Measurements from ENCODE around the gene FRMPD1. TPM values are rescaled to one million over a fixed set of nuclear protein-coding genes. Genes with fewer than 3 reads are reported as not detected.

FRMPD1 gene
- total RNA-seq, 1 donor from 2014 or later = 0.31 TPM

GRCh38 chr9:37609735-37610397 lies 40.9 kb upstream of the FRMPD1 start:
- no peak for TF ChIP-seq CTCF (IDR thresholded peaks at IDR 0.05; ENCODE audit: unreplicated experiment)

GRCh38 chr9:37611014-37611413 lies 39.7 kb upstream of the FRMPD1 start:
- Mint-ChIP-seq H3K27me3 (peaks cover 34% of the 10 kb centered on the region), H3K27ac (no peak overlapping the region), H3K9me3 (ENCODE audit: low read depth) (no peaks in the 10 kb centered on the region), H3K4me1 (ENCODE audit: low read depth) (no peaks in the 10 kb centered on the region), H3K4me3 (ENCODE audit: low read depth) (no peak overlapping the region), H3K36me3 (ENCODE audit: insufficient read depth) (no peaks in the 10 kb centered on the region)
- no peak for TF ChIP-seq CTCF (IDR thresholded peaks at IDR 0.05; ENCODE audit: unreplicated experiment)
- no peak for DNase-seq (ENCODE audit: low spot score, unreplicated experiment)

More at GRCh38 chr9:37609735-37610397, 40.9 kb upstream of the FRMPD1 start:
- Mint-ChIP-seq H3K36me3 (ENCODE audit: insufficient read depth) (no peaks in the 10 kb centered on the region), H3K9me3 (ENCODE audit: low read depth) (no peaks in the 10 kb centered on the region), H3K4me1 (ENCODE audit: low read depth) (no peaks in the 10 kb centered on the region), H3K27ac (no peak overlapping the region), H3K27me3 (peaks cover 36% of the 10 kb centered on the region), H3K4me3 (ENCODE audit: low read depth) (no peak overlapping the region)
- DNase-seq (ENCODE audit: low spot score, unreplicated experiment) = no peak

- DNase-seq (ENCODE audit: low spot score, unreplicated experiment) = no peak
- TF ChIP-seq CTCF (IDR thresholded peaks at IDR 0.05; ENCODE audit: unreplicated experiment) = no peak
- Mint-ChIP-seq H3K4me3 (ENCODE audit: low read depth) (no peak overlapping the region), H3K9me3 (ENCODE audit: low read depth) (no peaks in the 10 kb centered on the region), H3K4me1 (ENCODE audit: low read depth) (no peaks in the 10 kb centered on the region), H3K36me3 (ENCODE audit: insufficient read depth) (no peaks in the 10 kb centered on the region), H3K27me3 (peaks cover 28% of the 10 kb centered on the region), H3K27ac (no peak overlapping the region)
Observed at GRCh38 chr9:37611961-37612360, 38.8 kb upstream of the FRMPD1 start.

GRCh38 chr9:37617161-37617560 lies 33.6 kb upstream of the FRMPD1 start:
- TF ChIP-seq CTCF (IDR thresholded peaks at IDR 0.05; ENCODE audit: unreplicated experiment) = no peak
- Mint-ChIP-seq H3K27ac (no peak overlapping the region), H3K4me1 (ENCODE audit: low read depth) (no peaks in the 10 kb centered on the region), H3K36me3 (ENCODE audit: insufficient read depth) (no peaks in the 10 kb centered on the region), H3K9me3 (ENCODE audit: low read depth) (no peaks in the 10 kb centered on the region), H3K27me3 (peaks cover 18% of the 10 kb centered on the region), H3K4me3 (ENCODE audit: low read depth) (no peak overlapping the region)
- DNase-seq (ENCODE audit: low spot score, unreplicated experiment) = no peak

- Mint-ChIP-seq H3K9me3 (ENCODE audit: low read depth) (no peaks in the 10 kb centered on the region), H3K4me3 (ENCODE audit: low read depth) (no peak overlapping the region), H3K27me3 (peaks cover 18% of the 10 kb centered on the region), H3K27ac (no peak overlapping the region), H3K4me1 (ENCODE audit: low read depth) (no peaks in the 10 kb centered on the region), H3K36me3 (ENCODE audit: insufficient read depth) (no peaks in the 10 kb centered on the region)
- no peak for TF ChIP-seq CTCF (IDR thresholded peaks at IDR 0.05; ENCODE audit: unreplicated experiment)
- DNase-seq (ENCODE audit: low spot score, unreplicated experiment) = no peak
Observed at GRCh38 chr9:37617832-37618231, 32.9 kb upstream of the FRMPD1 start.

All from progenitor cell of endocrine pancreas (in vitro differentiated cells).